ENCODE data around the gene KCNH2. TPM values are rescaled to one million over a fixed set of nuclear protein-coding genes. Genes with fewer than 3 reads are reported as not detected.

The KCNH2 gene
- total and polyA plus RNA-seq, 2 experiments from 2014 or later: 2.6 to 14.7 TPM

GRCh38 chr7:150919160-150919559, 59.0 kb downstream of the KCNH2 start:
- Histone ChIP-seq H2AFZ (no peak overlapping the region), H3K27ac (ENCODE audit: low read depth) (no peak overlapping the region), H3K4me1 (ENCODE audit: insufficient read depth) (no peaks in the 10 kb centered on the region), H3K9me2 (ENCODE audit: insufficient read depth) (0 out of 2 replicates have a peak, but pooled peaks cover 8% of the 10 kb centered on the region), H3K27me3 (ENCODE audit: insufficient read depth) (no peaks in the 10 kb centered on the region), H3F3A (replicated peaks; ENCODE audit: low read depth) (no peaks in the 10 kb centered on the region), H3K36me3 (ENCODE audit: insufficient read depth) (no peaks in the 10 kb centered on the region), H3K79me2 (replicated peaks; ENCODE audit: insufficient read depth) (no peaks in the 10 kb centered on the region), H4K20me1 (replicated peaks; ENCODE audit: insufficient read depth) (no peaks in the 10 kb centered on the region), H3K4me2 (no peak overlapping the region), H3K4me3 (no peak overlapping the region)
- H3K4me3 Mint-ChIP-seq: no peak overlapping the region
- DNase-seq (ENCODE audit: low spot score): no peak
- H3K4me1 Mint-ChIP-seq: no peaks in the 10 kb centered on the region
- no peaks in the 10 kb centered on the region for H3K9me3 Mint-ChIP-seq
- no peaks in the 10 kb centered on the region for H3K36me3 Mint-ChIP-seq (ENCODE audit: low read depth)
- no peak for TF ChIP-seq ETS1 (IDR thresholded peaks at IDR 0.05)
- TF ChIP-seq EZH2 (IDR thresholded peaks at IDR 0.05; ENCODE audit: low read depth, unreplicated experiment): no peak
- no peak for TF ChIP-seq POLR2AphosphoS5 (IDR thresholded peaks at IDR 0.05; ENCODE audit: low read depth)
- TF ChIP-seq ZNF331 (CRISPR knock-in tag; IDR thresholded peaks at IDR 0.05; ENCODE audit: low read depth): no peak
- no peak for TF ChIP-seq NANOG (IDR thresholded peaks at IDR 0.05; ENCODE audit: borderline replicate concordance)
- TF ChIP-seq, protein P1, sequence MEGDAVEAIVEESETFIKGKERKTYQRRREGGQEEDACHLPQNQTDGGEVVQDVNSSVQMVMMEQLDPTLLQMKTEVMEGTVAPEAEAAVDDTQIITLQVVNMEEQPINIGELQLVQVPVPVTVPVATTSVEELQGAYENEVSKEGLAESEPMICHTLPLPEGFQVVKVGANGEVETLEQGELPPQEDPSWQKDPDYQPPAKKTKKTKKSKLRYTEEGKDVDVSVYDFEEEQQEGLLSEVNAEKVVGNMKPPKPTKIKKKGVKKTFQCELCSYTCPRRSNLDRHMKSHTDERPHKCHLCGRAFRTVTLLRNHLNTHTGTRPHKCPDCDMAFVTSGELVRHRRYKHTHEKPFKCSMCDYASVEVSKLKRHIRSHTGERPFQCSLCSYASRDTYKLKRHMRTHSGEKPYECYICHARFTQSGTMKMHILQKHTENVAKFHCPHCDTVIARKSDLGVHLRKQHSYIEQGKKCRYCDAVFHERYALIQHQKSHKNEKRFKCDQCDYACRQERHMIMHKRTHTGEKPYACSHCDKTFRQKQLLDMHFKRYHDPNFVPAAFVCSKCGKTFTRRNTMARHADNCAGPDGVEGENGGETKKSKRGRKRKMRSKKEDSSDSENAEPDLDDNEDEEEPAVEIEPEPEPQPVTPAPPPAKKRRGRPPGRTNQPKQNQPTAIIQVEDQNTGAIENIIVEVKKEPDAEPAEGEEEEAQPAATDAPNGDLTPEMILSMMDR (conservative IDR thresholded peaks at IDR 0.05; ENCODE audit: low read depth in 2 of 2): no peak
- TF ChIP-seq STAT1 (IDR thresholded peaks at IDR 0.05; ENCODE audit: unreplicated experiment): no peak
- no peaks in the 10 kb centered on the region for H3K27me3 Mint-ChIP-seq (ENCODE audit: insufficient read depth, low read depth, poor library complexity)
- no peak overlapping the region for H3K27ac Mint-ChIP-seq
- ATAC-seq: no peak

DNA sequence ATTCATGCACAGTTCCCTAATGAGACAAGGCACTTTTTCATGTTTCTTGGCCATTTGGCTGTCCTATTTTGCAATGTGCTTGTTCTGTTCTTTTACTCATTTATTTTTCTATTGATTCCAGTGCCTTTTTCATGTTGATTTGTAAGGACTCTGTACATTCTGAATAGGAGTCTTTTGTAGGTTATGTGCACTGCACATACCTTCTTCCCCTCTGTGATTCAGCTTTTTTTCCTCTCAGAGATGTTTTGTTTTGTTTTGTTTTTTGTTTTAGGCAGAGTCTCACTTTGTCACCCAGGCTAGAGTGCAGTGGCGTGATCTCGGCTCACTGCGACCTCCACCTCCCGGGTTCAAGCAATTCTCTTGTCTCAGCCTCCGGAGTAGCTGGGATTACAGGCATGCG, 59.7 kb downstream of the KCNH2 start:
- Histone ChIP-seq H3K4me2 (no peak overlapping the region), H3K9me2 (ENCODE audit: insufficient read depth) (0 out of 2 replicates have a peak, but pooled peaks cover 8% of the 10 kb centered on the region), H3K27ac (ENCODE audit: low read depth) (no peak overlapping the region), H3K79me2 (replicated peaks; ENCODE audit: insufficient read depth) (no peaks in the 10 kb centered on the region), H2AFZ (no peak overlapping the region), H3F3A (replicated peaks; ENCODE audit: low read depth) (no peaks in the 10 kb centered on the region), H3K4me3 (no peak overlapping the region), H4K20me1 (replicated peaks; ENCODE audit: insufficient read depth) (no peaks in the 10 kb centered on the region), H3K36me3 (ENCODE audit: insufficient read depth) (no peaks in the 10 kb centered on the region), H3K27me3 (ENCODE audit: insufficient read depth) (no peaks in the 10 kb centered on the region), H3K4me1 (ENCODE audit: insufficient read depth) (no peaks in the 10 kb centered on the region)
- no peak overlapping the region for H3K4me3 Mint-ChIP-seq
- no peaks in the 10 kb centered on the region for H3K4me1 Mint-ChIP-seq
- no peak for ATAC-seq
- no peaks in the 10 kb centered on the region for H3K9me3 Mint-ChIP-seq
- no peak for DNase-seq (ENCODE audit: low spot score)
- H3K27ac Mint-ChIP-seq: no peak overlapping the region
- H3K27me3 Mint-ChIP-seq (ENCODE audit: insufficient read depth, low read depth, poor library complexity): no peaks in the 10 kb centered on the region
- H3K36me3 Mint-ChIP-seq (ENCODE audit: low read depth): no peaks in the 10 kb centered on the region
- no peak for TF ChIP-seq ZNF114 (CRISPR knock-in tag; IDR thresholded peaks at IDR 0.05)
- no peak for TF ChIP-seq ETS1 (IDR thresholded peaks at IDR 0.05)
- TF ChIP-seq EZH2 (IDR thresholded peaks at IDR 0.05; ENCODE audit: low read depth, unreplicated experiment): no peak
- TF ChIP-seq ZNF331 (CRISPR knock-in tag; IDR thresholded peaks at IDR 0.05; ENCODE audit: low read depth): no peak
- no peak for TF ChIP-seq CREB1 (CRISPR knock-in tag; IDR thresholded peaks at IDR 0.05; ENCODE audit: low read depth)
- no peak for TF ChIP-seq POLR2AphosphoS5 (IDR thresholded peaks at IDR 0.05; ENCODE audit: low read depth)
- no peak for TF ChIP-seq JUNB (IDR thresholded peaks at IDR 0.05; ENCODE audit: unreplicated experiment)
- TF ChIP-seq NANOG (IDR thresholded peaks at IDR 0.05; ENCODE audit: borderline replicate concordance): no peak
- TF ChIP-seq, protein P1 (conservative IDR thresholded peaks at IDR 0.05; ENCODE audit: low read depth in 2 of 2): no peak

All from GM23338 (cell line).